GM13976 (cell line): ENCODE data around the gene SPATS2L.

Experiments used
- DNase-seq: peaks from one replicate; pipeline ENCODE4 v3.0.0; 2012; ENCODE audit warnings: low spot score
- CTCF ChIP-seq: IDR thresholded peaks from 2 replicates; pipeline ENCODE4 v1.5.1; 2012; ENCODE audit warnings: borderline replicate concordance, mild to moderate bottlenecking; ENCODE audit not compliant: insufficient read depth; ENCODE audit errors: extremely low read depth, missing control alignments, control extremely low read depth
- in situ Hi-C: fragments of 300-500 bp; cut with MboI; formaldehyde crosslinking; loops from one replicate; pipeline ENCODE4 v1.12.0; 2022; ENCODE audit warnings: low sequenced_read_pairs, mixed read lengths, inconsistent platforms; ENCODE audit not compliant: unreplicated experiment

Gene SPATS2L

GRCh38 chr2:200444530-200444929 is 138.0 kb downstream of the SPATS2L start:
- in situ Hi-C loops = no loop called here
- DNase-seq = no peak
- no peak for TF ChIP-seq CTCF

GRCh38 chr2:200445284-200445683 is 138.8 kb downstream of the SPATS2L start:
- TF ChIP-seq CTCF = no peak
- no peak for DNase-seq
- in situ Hi-C loops = no loop called here

GRCh38 chr2:200446612-200447011 is 140.1 kb downstream of the SPATS2L start:
- no peak for TF ChIP-seq CTCF
- in situ Hi-C loops = no loop called here
- DNase-seq = no peak

- DNase-seq = no peak
- TF ChIP-seq CTCF = no peak
- in situ Hi-C loops = no loop called here
Observed at GRCh38 chr2:200447139-200447855, 140.8 kb downstream of the SPATS2L start.

GRCh38 chr2:200448455-200448854 is 142.0 kb downstream of the SPATS2L start:
- TF ChIP-seq CTCF = no peak

GRCh38 chr2:200449149-200449548 is 142.7 kb downstream of the SPATS2L start:
- in situ Hi-C loops = no loop called here
- no peak for TF ChIP-seq CTCF
- DNase-seq = no peak

More at GRCh38 chr2:200448455-200448854, 142.0 kb downstream of the SPATS2L start:
- no peak for DNase-seq
- in situ Hi-C loops = no loop called here
